HG02970 (cell line): ENCODE results near the gene ERC1.

Experiments used
- ATAC-seq: cut with Tn5 transposase; IDR thresholded peaks from one replicate; pipeline ENCODE4 v1.9.1; 2021; ENCODE audit warnings: mild to moderate bottlenecking, moderate library complexity, moderate number of reproducible peaks; ENCODE audit not compliant: unreplicated experiment, low FRiP score

The ERC1 gene

GRCh38 chr12:1418144-1418543 lies 427.1 kb downstream of the ERC1 start:
- no peak for ATAC-seq

- ATAC-seq: no peak
Observed at GRCh38 chr12:1419849-1420371, 428.9 kb downstream of the ERC1 start.

- ATAC-seq: no peak
Observed at GRCh38 chr12:1421091-1421846, 430.2 kb downstream of the ERC1 start.

GRCh38 chr12:1422604-1423315 lies 431.7 kb downstream of the ERC1 start:
- ATAC-seq: no peak

- ATAC-seq: no peak
Observed at GRCh38 chr12:1424674-1425395, 433.8 kb downstream of the ERC1 start.

- no peak for ATAC-seq
Observed at GRCh38 chr12:1425396-1425729, 434.3 kb downstream of the ERC1 start.

- ATAC-seq: no peak
Observed at GRCh38 chr12:1428671-1429070, 437.6 kb downstream of the ERC1 start.

- no peak for ATAC-seq
Observed at GRCh38 chr12:1429980-1430379, 439.0 kb downstream of the ERC1 start.

GRCh38 chr12:1434296-1434955 lies 443.4 kb downstream of the ERC1 start:
- ATAC-seq: no peak

GRCh38 chr12:1435044-1435443 lies 444.0 kb downstream of the ERC1 start:
- ATAC-seq: no peak

GRCh38 chr12:1435456-1435855 lies 444.4 kb downstream of the ERC1 start:
- no peak for ATAC-seq

- ATAC-seq: no peak
Observed at GRCh38 chr12:1436015-1436414, 445.0 kb downstream of the ERC1 start.

- no peak for ATAC-seq
Observed at GRCh38 chr12:1436981-1437380, 446.0 kb downstream of the ERC1 start.

GRCh38 chr12:1439201-1439600 lies 448.2 kb downstream of the ERC1 start:
- no peak for ATAC-seq

- no peak for ATAC-seq
Observed at GRCh38 chr12:1439687-1440086, 448.7 kb downstream of the ERC1 start.

GRCh38 chr12:1443421-1444141 lies 452.6 kb downstream of the ERC1 start:
- ATAC-seq: no peak

- no peak for ATAC-seq
Observed at GRCh38 chr12:1444142-1444516, 453.1 kb downstream of the ERC1 start.

GRCh38 chr12:1445807-1446206 lies 454.8 kb downstream of the ERC1 start:
- no peak for ATAC-seq

- ATAC-seq: no peak
Observed at GRCh38 chr12:1448336-1448735, 457.3 kb downstream of the ERC1 start.

- ATAC-seq: no peak
Observed at GRCh38 chr12:1453810-1454209, 462.8 kb downstream of the ERC1 start.
